NCI-H2107 treated with DMSO at 0.1 percent for 48 hours (cell line): ENCODE results near the gene LYZ.
"Not testable (repeated sequence)": the region's sequence is repeated elsewhere in the genome, so short reads cannot be mapped to it uniquely, and the experiment has no call there.

ENCODE experiments used
- DNase-seq: peaks from one replicate; lab custom pipeline; 2025; ENCODE audit not compliant: unreplicated experiment; lab: John Stamatoyannopoulos, UW

The LYZ gene

DNA sequence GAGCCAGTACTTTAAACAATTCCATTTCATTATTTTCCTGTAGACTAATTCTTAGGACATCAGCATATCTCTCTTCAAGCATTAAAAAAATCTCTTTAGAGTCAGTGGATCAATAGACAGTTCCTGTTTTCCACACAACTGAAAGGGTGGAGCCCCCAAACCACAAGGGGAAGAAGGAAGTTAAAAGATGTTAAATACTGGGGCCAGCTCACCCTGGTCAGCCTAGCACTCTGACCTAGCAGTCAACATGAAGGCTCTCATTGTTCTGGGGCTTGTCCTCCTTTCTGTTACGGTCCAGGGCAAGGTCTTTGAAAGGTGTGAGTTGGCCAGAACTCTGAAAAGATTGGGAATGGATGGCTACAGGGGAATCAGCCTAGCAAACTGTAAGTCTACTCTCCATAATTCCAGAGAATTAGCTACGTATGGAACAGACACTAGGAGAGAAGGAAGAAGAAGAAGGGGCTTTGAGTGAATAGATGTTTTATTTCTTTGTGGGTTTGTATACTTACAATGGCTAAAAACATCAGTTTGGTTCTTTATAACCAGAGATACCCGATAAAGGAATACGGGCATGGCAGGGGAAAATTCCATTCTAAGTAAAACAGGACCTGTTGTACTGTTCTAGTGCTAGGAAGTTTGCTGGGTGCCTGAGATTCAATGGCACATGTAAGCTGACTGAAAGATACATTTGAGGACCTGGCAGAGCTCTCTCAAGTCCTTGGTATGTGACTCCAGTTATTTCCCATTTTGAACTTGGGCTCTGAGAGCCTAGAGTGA lies at the start of gene LYZ:
Gene LYZ, plus strand, starts transcription at position 220 of the 777 bp plus-strand sequence. Its CDS starts 28 bp downstream, at position 248.
- DNase-seq, result no peak

DNA sequence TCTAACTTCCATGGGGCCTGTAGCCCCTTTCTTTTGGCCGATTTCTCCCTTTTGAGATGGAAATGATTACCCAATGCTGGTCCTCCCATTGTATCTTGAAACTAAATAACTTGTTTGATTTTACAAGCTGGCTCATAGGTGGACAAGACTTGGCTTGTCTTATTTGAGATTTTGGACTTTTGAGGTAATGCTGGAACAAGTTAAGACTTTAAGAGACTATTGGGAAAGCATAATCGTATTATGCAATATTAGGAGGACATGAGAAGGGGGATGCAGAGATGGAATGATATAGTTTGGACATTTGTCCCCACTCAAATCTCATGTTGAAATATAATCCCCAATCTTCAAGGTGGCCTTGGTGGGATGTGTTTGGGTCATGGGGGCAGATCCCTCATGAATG lies 49.2 kb upstream of the LYZ start:
- DNase-seq, result no peak

GRCh38 chr12:69304284-69304683 lies 43.9 kb upstream of the LYZ start:
- DNase-seq, result no peak

DNA sequence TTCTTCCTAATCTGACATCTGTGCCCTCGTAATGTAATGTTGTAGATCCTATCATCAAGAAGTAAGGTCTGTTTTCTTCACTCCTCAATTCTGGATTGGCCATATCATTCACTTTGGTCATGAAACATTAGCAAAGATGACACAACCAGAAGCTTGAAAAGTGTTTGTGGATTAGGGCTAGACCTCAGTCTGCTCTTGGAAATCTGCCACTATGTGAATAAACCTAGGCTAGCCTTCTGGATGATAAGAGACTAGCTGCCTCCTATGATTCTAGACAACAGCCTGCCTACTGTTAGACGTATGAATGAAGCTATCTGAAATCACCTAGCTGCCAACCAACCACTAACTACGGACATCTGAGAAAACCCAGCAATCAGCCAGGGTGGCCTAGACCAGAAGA lies 38.7 kb upstream of the LYZ start:
- DNase-seq, result no peak

DNA sequence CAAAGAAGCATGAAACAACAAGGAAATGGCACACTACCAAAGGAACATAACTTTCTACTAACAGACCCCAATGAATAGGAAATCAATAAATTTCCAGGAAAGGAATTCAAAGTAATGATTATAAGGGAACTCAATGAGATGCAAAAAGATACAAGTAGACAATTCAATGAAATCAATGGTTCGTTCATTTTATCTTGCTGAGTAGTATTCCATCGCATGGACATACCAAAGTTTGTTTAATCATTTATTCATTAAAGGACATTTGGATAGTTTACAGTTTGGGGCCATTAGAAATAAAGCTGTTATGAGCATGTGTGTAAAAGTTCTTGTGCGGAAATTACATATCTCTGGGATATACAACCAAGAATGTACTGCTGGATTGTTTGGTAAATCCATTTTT lies 35.0 kb upstream of the LYZ start:
- no peak for DNase-seq

GRCh38 chr12:69316784-69317183 lies 31.4 kb upstream of the LYZ start:
- DNase-seq, result not testable (repeated sequence)

- DNase-seq, result not testable (repeated sequence)
These were observed 30.9 kb upstream of the LYZ start for GRCh38 chr12:69317233-69317632.

- no peak for DNase-seq
These were observed 30.0 kb upstream of the LYZ start for GRCh38 chr12:69318225-69318624.

DNA sequence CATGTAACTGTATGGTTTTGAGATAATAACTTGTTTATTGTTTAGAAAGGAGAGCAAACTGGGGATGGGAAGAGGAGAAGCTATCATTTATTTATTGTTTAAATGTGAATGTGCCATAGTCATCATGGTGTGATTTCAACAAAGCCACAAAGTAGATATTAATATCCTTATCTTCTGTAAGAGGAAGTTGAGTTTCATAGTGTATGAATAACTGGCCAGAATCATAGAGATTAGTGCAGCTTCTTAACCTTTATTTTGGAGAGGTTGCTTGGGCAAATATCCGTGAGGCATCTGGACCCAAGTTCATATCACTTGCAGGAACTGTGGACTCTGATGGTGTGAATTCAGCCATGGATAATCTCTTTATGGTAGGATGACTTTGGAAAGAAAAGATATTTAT lies 26.8 kb upstream of the LYZ start:
- no peak for DNase-seq

GRCh38 chr12:69324797-69325466 lies 23.2 kb upstream of the LYZ start:
- no peak for DNase-seq

- DNase-seq, result no peak
These were observed 19.8 kb upstream of the LYZ start for GRCh38 chr12:69328426-69328825.

- DNase-seq, result no peak
These were observed 18.3 kb upstream of the LYZ start for GRCh38 chr12:69329669-69330428.

GRCh38 chr12:69330475-69331473 lies 17.4 kb upstream of the LYZ start:
- DNase-seq, result no peak

GRCh38 chr12:69331519-69331908 lies 16.7 kb upstream of the LYZ start:
- DNase-seq, result no peak

DNA sequence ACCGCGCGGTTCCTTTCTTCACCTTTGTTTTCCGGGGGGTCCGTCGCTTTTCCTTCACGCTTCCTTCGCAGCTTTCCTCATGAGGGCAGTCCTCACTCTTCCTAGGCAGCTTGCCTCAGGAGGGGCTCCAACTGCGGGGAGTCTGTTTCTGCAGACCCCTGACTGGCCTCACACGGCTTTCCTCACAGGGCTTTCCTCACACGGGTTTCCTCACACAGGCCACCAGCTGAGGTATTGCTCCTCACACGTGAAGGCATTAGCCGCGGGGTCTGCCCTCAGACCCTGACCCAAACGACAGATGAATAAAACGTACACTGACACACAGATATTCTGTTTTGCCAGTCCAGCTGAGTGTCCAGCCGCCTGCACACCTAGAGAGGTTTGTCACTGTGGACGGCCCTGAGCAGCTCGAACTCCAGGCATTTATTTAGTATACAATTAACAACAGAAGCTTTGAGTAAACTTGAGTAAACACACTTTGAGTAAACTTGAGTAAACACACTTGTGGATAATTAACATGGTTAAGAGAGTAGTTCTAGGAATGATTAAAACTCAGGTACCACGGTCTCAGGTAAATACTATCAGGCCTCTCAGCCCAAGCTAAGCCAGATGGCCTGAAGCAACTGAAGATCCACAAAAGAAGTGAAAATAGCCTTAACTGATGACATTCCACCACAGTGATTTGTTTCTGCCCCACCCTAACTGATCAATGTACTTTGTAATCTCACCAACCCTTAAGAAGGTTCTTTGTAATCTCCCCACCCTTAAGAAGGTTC lies 16.1 kb upstream of the LYZ start:
- no peak for DNase-seq

DNA sequence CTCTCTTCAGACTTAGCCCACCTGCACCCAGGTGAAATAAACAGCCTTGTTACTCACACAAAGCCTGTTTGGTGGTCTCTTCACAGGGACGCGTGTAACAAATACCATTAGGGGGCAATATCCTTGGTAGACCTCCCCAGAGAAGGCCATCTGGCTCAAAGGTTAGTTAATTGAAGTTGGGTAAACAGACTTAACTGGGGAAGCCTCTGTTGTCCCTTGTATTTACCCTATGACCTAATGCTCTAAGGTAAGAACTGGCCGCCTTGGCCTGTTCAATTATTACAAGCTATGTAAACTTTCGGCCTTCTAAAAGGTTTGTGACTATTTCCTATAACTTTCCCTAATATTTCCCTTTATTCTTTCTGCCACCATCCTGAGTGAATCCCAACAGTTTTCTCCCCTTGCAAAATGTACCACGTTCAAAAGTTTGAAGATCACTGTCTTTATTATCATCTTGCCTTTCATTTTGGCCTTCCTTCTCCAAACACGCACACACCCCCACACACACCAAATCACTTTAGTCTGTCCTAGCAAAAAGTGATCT lies 15.3 kb upstream of the LYZ start:
- DNase-seq, result no peak

DNA sequence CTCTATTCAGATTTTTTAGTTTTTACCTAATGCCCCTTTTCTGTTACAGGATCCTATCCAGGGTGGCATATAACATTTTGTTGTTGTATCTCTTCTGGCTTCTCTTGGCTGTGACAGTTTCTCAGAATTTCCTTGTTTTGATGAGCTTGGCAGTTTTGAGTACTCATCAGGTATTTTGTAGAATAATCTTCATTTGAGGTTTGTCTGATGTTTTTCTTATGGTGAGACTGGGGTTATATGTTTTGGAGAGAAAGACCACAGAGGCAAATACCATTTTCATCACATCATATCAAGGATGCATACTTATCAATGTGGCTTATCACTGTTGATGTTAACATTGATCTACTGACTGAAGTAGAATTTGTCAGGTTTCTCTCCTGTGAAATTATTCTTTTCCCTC lies 14.0 kb upstream of the LYZ start:
- no peak for DNase-seq

DNA sequence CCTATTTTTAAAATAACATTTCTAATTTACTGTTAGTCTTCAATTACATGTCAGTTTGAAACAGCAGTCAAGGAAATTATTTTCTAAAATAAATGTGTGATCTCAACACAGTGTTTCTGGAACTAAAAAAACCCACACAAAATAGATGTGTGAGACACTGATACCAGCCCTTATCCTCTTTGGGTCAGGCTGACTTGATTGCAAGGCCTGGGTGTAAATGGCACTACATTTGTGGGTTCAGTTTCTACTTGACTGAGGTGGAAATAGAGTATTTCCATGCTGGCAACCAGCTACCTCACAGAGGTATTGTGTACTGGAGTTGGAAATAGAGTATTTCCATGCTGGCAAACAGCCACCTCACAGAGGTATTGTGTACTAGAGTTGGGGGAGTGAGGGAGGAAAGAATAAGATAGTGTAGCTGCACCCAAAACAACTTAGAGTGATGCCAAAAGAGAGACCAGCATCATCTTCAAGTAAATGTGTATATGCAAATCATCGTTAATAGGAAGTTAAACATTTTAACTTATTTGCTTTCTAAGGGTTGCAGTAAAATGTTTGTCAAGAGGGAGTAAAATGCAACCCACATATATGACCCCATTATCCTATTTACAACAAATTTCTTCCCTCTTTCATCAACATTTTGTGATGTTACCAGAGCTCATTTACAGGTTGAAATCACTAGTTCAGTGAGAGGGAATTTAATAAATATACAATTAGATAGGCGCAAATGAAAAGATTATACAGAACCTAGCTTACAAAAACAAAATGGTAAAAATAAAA lies 10.7 kb upstream of the LYZ start:
- no peak for DNase-seq
